Stimulated activated naive CD8-positive, alpha-beta T cell treated with anti-CD3 and anti-CD28 coated beads, Interleukin-15, amount 100 ng/mL, for 72 hours (primary cell): ENCODE results near the gene PIGC.
A peak's percentile ranks its signal among the peaks of the same experiment; 100 is the strongest.
"Not testable (repeated sequence)": the region's sequence is repeated elsewhere in the genome, so short reads cannot be mapped to it uniquely, and the experiment has no call there.

Experiments
- ATAC-seq: fragments of 150-1000 bp; cut with Tn5 transposase; 2 replicates; pipeline ENCODE4 v1.10.0; 2021; ENCODE audit warnings: mild to moderate bottlenecking, moderate library complexity
- DNase-seq, 2 donors: peaks; one replicate each; pipeline ENCODE4 v3.0.0; 2021 to 2022
- H3K27ac Mint-ChIP-seq, 2 donors: one replicate each; pipeline ENCODE4 v1.8.0; 2022; ENCODE audit warnings: mild to moderate bottlenecking in 2 of 2, mixed read lengths in 2 of 2, moderate library complexity in 2 of 2
- H3K27me3 Mint-ChIP-seq: one replicate; pipeline ENCODE4 v1.8.0; 2022; ENCODE audit warnings: mixed read lengths
- H3K4me1 Mint-ChIP-seq: one replicate; pipeline ENCODE4 v1.8.0; 2022; ENCODE audit warnings: mild to moderate bottlenecking, mixed read lengths
- H3K4me3 Mint-ChIP-seq, 2 donors: one replicate each; pipeline ENCODE4 v1.8.0; 2022; ENCODE audit warnings: mild to moderate bottlenecking in 2 of 2, mixed read lengths in 2 of 2, moderate library complexity in 1 of 2
- H3K9me3 Mint-ChIP-seq, 2 donors: one replicate each; pipeline ENCODE4 v1.8.0; 2022; ENCODE audit warnings: mixed read lengths in 2 of 2

Gene PIGC

GRCh38 chr1:172451002-172451443, 7.2 kb upstream of the PIGC start:
- ATAC-seq (peak; percentile 86), DNase-seq (peak in 1 of 2 donors; percentile 29)
- H3K4me1 Mint-ChIP-seq, result peaks cover 26% of the 10 kb centered on the region
- H3K27me3 Mint-ChIP-seq, result no peaks in the 10 kb centered on the region
- H3K27ac Mint-ChIP-seq, result no peak overlapping the region
- H3K9me3 Mint-ChIP-seq, result no peaks in the 10 kb centered on the region
- H3K4me3 Mint-ChIP-seq, result no peak overlapping the region

GRCh38 chr1:172450524-172450885, 6.6 kb upstream of the PIGC start:
- peaks cover 26% of the 10 kb centered on the region for H3K4me1 Mint-ChIP-seq
- no peak for DNase-seq
- H3K27me3 Mint-ChIP-seq, result no peaks in the 10 kb centered on the region
- ATAC-seq, result no peak
- peak overlapping the region in 1 of 2 donors; percentile 44 for H3K4me3 Mint-ChIP-seq
- no peak overlapping the region for H3K27ac Mint-ChIP-seq
- H3K9me3 Mint-ChIP-seq, result no peaks in the 10 kb centered on the region

- H3K9me3 Mint-ChIP-seq, result no peaks in the 10 kb centered on the region
- peak; percentile 53 for ATAC-seq
- peaks cover 26% of the 10 kb centered on the region for H3K4me1 Mint-ChIP-seq
- H3K4me3 Mint-ChIP-seq, result peak overlapping the region in 1 of 2 donors; percentile 23
- H3K27me3 Mint-ChIP-seq, result no peaks in the 10 kb centered on the region
- H3K27ac Mint-ChIP-seq, result no peak overlapping the region
- peak; percentile 23 to 34 for DNase-seq
These were observed 6.0 kb upstream of the PIGC start for GRCh38 chr1:172449585-172450523.

DNA sequence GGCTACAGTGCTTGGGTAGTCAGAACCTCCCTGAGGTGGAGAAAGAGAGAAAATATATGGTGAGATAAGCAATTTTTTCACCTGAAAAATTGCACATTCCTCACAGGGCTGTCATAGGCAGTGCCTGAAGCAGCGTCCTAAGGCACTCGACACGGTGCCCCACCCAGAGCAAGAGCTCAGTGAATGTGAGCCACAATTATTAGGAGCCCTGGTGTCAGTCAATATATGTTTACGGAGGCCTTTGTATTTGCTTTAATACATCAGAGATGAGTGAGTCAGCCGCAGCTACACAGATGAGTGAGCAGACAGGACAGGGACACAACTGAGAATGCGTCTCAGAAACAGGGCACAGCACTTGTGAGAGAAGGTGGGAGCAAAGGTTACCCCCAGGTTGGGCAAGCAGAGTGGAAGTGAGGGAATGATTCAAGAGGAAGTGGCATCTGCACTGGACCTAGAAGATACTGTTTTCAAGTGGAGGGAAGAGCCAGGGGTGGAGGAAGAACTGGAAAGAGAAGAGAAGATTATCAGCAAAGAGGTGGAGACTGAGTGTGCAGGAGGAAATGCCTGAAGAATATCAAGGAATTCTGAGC, 5.2 kb upstream of the PIGC start:
- Mint-ChIP-seq H3K4me1 (peaks cover 30% of the 10 kb centered on the region), H3K27ac (no peak overlapping the region), H3K27me3 (no peaks in the 10 kb centered on the region), H3K9me3 (no peaks in the 10 kb centered on the region), H3K4me3 (no peak overlapping the region)
- DNase-seq, result no peak
- ATAC-seq, result peak; percentile 15

GRCh38 chr1:172447641-172448040, 3.8 kb upstream of the PIGC start:
- Mint-ChIP-seq H3K9me3 (no peaks in the 10 kb centered on the region), H3K4me3 (no peak overlapping the region), H3K27ac (no peak overlapping the region), H3K4me1 (peaks cover 30% of the 10 kb centered on the region), H3K27me3 (no peaks in the 10 kb centered on the region)
- no peak for ATAC-seq
- DNase-seq, result no peak

DNA sequence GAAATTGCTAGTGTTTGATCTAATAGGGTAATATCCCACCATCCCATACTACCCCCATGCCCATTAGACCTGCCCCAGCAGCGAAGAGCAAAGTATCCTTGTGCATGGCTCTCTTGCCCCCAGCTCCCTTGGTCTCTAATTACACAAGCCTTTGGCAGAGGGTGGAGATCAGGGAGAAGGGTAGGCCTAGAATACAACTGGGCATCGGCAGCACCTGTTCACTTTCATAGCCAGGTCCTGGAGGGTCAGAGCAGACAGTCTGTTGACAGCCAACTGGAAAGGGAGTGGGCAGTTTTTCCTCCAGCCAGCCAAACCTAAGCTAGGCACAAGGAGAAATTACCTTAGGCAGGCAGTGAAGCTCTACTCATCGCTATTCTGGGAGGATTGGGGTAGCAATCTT, 2.7 kb upstream of the PIGC start:
- ATAC-seq (no peak), DNase-seq (no peak)
- H3K4me3 Mint-ChIP-seq, result no peak overlapping the region
- H3K27me3 Mint-ChIP-seq, result no peaks in the 10 kb centered on the region
- peaks cover 41% of the 10 kb centered on the region for H3K4me1 Mint-ChIP-seq
- H3K9me3 Mint-ChIP-seq, result no peaks in the 10 kb centered on the region
- no peak overlapping the region for H3K27ac Mint-ChIP-seq

- Mint-ChIP-seq H3K9me3 (peaks cover 0 to 4% of the 10 kb centered on the region in 2 donors), H3K4me3 (peak overlapping the region; percentile 90), H3K4me1 (peaks cover 33% of the 10 kb centered on the region), H3K27ac (peak overlapping the region; percentile 95 to 96), H3K27me3 (no peaks in the 10 kb centered on the region)
- no peak for DNase-seq
- no peak for ATAC-seq
These were observed 865 bp downstream of the PIGC start for GRCh38 chr1:172442843-172443565.

DNA sequence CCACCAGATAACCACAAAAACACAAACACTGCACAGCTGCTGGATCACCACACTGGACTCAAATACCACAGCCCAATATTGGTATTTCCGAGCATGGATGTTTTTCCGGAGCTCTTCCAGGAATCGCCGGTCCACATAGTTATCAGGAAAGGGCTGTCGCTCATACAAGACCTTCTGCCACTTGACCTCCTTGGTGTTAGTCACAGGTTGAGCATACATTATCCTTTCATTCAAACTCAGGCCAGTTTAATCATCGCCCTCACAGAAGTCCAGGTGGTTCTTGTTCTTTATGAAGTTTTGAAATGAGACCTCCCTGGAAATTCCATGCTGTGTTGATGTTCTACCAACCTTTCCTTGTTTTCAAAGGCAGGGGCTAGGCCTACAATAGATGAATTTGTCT, 1.5 kb downstream of the PIGC start:
- H3K27me3 Mint-ChIP-seq, result no peaks in the 10 kb centered on the region
- H3K4me3 Mint-ChIP-seq, result peak overlapping the region in 1 of 2 donors; percentile 90
- no peak for ATAC-seq
- H3K27ac Mint-ChIP-seq, result no peak overlapping the region
- H3K4me1 Mint-ChIP-seq, result peaks cover 33% of the 10 kb centered on the region
- DNase-seq, result no peak
- peaks cover 0 to 4% of the 10 kb centered on the region in 2 donors for H3K9me3 Mint-ChIP-seq

DNA sequence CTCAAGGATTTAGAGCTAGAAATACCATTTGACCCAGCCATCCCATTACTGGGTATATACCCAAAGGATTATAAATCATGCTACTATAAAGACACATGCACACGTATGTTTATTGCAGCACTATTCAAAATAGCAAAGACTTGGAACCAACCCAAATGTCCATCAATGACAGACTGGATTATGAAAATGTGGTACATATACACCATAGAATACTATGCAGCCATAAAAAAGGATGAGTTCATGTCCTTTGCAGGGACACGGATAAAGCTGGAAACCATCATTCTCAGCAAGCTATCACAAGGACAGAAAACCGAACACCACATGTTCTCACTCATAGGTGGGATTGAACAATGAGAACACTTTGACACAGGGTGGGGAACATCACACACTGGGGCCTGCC, 6.7 kb downstream of the PIGC start:
- not testable (repeated sequence) for DNase-seq, H3K4me3 Mint-ChIP-seq, ATAC-seq, H3K27me3 Mint-ChIP-seq, H3K27ac Mint-ChIP-seq, H3K9me3 Mint-ChIP-seq
- H3K4me1 Mint-ChIP-seq, result peaks cover 29% of the 10 kb centered on the region

- Mint-ChIP-seq H3K4me1 (peaks cover 36% of the 10 kb centered on the region), H3K4me3 (no peak overlapping the region), H3K27ac (no peak overlapping the region), H3K27me3 (no peaks in the 10 kb centered on the region), H3K9me3 (peaks cover 0 to 7% of the 10 kb centered on the region in 2 donors)
- no peak for ATAC-seq
- no peak for DNase-seq
These were observed 12.1 kb downstream of the PIGC start for GRCh38 chr1:172431721-172432192.

GRCh38 chr1:172431204-172431603, 12.7 kb downstream of the PIGC start:
- no peak for DNase-seq
- peak; percentile 32 for ATAC-seq
- H3K4me3 Mint-ChIP-seq, result peak overlapping the region; percentile 9 to 33
- no peaks in the 10 kb centered on the region for H3K27me3 Mint-ChIP-seq
- H3K9me3 Mint-ChIP-seq, result peaks cover 0 to 7% of the 10 kb centered on the region in 2 donors
- H3K27ac Mint-ChIP-seq, result peak overlapping the region in 1 of 2 donors; percentile 22
- peaks cover 36% of the 10 kb centered on the region for H3K4me1 Mint-ChIP-seq

DNA sequence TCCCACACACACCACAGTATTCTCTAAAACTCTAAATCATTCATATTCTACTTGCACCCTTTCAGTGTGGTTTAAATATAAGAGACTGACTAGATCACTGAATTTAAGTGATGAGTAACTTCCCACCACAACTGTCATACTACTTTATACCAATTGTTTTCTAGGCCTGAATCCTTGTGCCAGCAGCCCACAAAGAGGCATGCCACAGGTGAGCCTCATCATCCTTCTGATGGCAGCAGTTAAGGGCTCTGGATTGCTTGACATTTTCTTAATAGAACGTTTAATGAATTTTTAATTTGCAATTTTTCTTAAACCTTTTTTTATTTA, 13.8 kb downstream of the PIGC start:
- no peak for DNase-seq
- peak overlapping the region in 1 of 2 donors; percentile 22 for H3K27ac Mint-ChIP-seq
- H3K4me1 Mint-ChIP-seq, result peaks cover 36% of the 10 kb centered on the region
- no peak overlapping the region for H3K4me3 Mint-ChIP-seq
- no peaks in the 10 kb centered on the region for H3K27me3 Mint-ChIP-seq
- peaks cover 0 to 7% of the 10 kb centered on the region in 2 donors for H3K9me3 Mint-ChIP-seq
- ATAC-seq, result peak; percentile 63

GRCh38 chr1:172429331-172430127, 14.3 kb downstream of the PIGC start:
- no peaks in the 10 kb centered on the region for H3K27me3 Mint-ChIP-seq
- peaks cover 0 to 5% of the 10 kb centered on the region in 2 donors for H3K9me3 Mint-ChIP-seq
- H3K4me3 Mint-ChIP-seq, result no peak overlapping the region
- peak; percentile 76 for ATAC-seq
- H3K4me1 Mint-ChIP-seq, result peaks cover 36% of the 10 kb centered on the region
- DNase-seq, result no peak
- peak overlapping the region in 1 of 2 donors; percentile 22 for H3K27ac Mint-ChIP-seq

DNA sequence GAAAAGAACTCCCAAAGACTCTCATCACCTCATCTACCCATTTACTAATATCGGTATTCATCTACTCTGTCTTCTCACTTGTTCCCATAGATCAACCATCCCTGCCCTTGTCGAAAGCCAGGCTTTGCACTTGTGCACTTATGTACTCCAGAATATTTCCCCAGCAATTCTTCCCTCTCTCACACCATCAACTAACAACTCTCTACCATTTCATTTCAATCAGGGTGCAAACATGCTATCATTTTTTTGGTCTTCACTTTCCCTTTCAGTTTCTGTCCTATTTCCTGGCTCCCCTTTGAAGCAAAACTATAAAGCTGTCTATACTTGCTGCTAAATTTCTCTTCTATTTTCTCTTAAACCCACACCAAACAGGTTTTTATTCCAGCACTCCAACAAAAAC, 16.7 kb downstream of the PIGC start:
- H3K4me1 Mint-ChIP-seq, result peaks cover 26% of the 10 kb centered on the region
- H3K27me3 Mint-ChIP-seq, result no peaks in the 10 kb centered on the region
- no peaks in the 10 kb centered on the region for H3K9me3 Mint-ChIP-seq
- ATAC-seq (no peak), DNase-seq (no peak)
- H3K4me3 Mint-ChIP-seq, result no peak overlapping the region
- no peak overlapping the region for H3K27ac Mint-ChIP-seq

DNA sequence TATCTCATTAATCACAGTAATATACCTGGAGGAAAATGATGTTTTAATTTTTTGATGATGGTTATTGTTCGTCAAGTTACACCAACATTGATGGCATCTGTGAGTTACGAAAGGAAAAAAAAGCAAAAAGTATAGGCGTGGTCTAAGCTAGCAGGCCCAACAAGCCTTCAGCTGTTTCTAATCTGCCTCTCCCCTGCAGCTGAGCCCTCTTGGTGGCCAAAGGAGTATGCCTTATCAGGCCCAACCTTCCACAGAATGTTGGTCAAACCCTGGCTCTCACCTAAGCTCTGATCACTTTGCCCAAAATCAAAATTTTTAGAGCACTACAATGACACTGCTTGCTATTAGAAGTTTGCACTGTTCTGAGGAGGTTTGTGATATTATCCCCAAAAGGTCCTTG, 18.5 kb downstream of the PIGC start:
- DNase-seq (no peak), ATAC-seq (no peak)
- no peaks in the 10 kb centered on the region for H3K27me3 Mint-ChIP-seq
- no peak overlapping the region for H3K27ac Mint-ChIP-seq
- H3K4me1 Mint-ChIP-seq, result peaks cover 9% of the 10 kb centered on the region
- no peaks in the 10 kb centered on the region for H3K9me3 Mint-ChIP-seq
- no peak overlapping the region for H3K4me3 Mint-ChIP-seq
